Right renal cortex interstitium (tissue), 3 donors: Measurements from ENCODE around the gene IL21. TPM values are rescaled to one million over a fixed set of nuclear protein-coding genes. Genes with fewer than 3 reads are reported as not detected.
"Not testable (repeated sequence)": the region's sequence is repeated elsewhere in the genome, so short reads cannot be mapped to it uniquely, and the experiment has no call there.

ENCODE experiments used
- DNase-seq, 3 donors: peaks; one replicate each; pipeline ENCODE4 v3.0.0-alpha.2; 2013; ENCODE audit warnings: low read depth in 3 of 3, low spot score in 2 of 3
- polyA plus RNA-seq, 3 donors: library from polyadenylated mRNA; unstranded; fragments of 120-200 nt; gene quantifications; one replicate each; pipeline ENCODE4 v1.2.1, GENCODE V29; 2013; ENCODE audit not compliant: insufficient read length in 3 of 3

The IL21 gene
- not detected for polyA plus RNA-seq

DNA sequence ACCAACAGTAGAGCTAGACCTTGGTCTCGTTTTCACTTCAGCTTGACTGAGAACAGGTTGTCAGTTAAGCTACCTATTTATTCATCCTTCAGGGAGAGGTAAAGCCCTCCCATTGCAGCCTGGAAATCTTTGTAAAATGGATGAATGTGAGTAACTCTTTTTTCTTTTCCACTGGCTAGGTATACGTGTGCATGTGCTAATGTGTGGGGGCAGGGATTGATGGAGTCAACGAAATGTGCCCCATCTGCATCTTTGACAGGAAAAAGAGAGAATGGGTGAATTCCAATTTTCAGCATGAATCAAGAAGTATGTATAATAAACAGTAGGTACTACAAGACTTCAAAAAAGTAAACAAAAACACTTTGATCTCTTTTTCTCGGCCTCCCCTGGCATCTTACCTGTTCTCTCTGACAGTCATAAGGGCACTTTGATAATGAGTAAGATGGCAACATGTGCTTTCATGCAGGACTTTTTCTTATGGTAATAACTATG, at the start of gene IL21:
Gene IL21 (minus strand): TSS at position 51 of the 492 bp plus-strand sequence. CDS start 55 bp downstream, outside the sequence.
- DNase-seq: no peak

GRCh38 chr4:122669911-122670738, 49.3 kb upstream of the IL21 start:
- no peak for DNase-seq

- DNase-seq: no peak
Observed at GRCh38 chr4:122668241-122668640, 47.4 kb upstream of the IL21 start.

DNA sequence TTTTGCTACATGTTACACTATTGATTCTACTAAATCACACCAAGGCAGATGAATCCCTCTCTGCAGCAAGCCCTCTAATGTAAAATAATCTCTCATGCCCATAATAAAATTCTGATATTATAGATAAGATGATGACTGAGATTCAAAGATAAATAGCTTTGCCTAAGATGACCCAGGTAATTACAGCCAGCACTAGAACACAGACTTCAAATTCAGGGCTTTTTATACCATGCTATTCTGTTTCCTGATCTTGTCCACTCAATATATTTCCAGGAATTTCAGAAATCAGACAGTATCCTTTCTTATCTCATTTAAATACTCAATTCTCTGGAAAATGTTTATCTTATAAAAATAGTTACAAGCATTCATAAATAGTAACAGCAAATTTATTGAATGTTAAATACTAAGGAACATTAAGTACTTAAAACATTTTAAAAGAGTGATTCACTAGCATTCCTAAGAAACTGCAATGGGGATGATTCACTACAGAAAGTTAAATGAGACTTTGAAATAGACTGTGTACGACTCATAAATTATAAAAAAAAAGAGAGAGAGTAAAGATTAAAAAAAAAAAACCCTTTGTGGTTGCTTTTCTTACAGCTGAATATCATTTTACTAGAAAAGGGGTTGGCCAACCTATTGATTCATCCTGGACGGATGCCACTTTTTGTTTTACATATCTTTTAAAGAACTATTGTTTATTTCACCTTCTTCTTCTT, 45.8 kb upstream of the IL21 start:
- DNase-seq: no peak

GRCh38 chr4:122665161-122665929, 44.5 kb upstream of the IL21 start:
- DNase-seq: no peak

DNA sequence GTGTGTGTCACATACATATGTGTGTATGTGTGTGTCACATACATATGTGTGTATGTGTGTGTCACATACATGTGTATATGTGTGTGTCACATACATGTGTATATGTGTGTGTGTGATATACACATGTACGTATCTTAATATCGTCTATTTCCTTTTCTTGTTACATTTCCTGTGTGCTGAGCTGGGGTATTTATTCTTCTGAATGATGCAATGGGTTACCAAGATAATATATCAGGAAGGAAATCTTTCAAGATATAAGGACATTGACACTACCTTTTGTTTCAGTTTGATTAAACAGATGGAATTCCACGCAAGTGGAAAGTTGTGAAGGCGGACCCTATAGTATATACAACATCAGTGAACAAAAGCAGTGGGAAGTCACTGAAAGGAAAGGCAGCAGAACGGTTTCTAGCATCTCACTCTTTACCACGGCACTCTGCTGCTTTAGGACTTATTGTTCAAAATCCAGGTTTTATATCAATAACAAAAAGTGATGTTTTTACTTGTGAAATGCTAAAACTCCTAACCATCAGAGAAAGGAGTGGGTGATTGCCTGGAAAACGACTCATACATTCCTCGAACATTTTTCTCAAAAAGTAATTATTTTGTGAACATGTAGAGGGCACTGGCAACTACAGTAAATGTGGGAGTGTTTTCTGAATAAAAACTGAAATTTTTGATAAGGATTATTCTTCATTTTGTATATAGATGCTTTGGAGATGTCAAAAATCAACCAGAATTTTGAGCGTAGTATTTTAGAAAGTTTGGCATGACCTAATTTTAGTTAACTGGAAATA, 43.1 kb upstream of the IL21 start:
- DNase-seq: no peak

GRCh38 chr4:122663291-122663690, 42.4 kb upstream of the IL21 start:
- no peak for DNase-seq

DNA sequence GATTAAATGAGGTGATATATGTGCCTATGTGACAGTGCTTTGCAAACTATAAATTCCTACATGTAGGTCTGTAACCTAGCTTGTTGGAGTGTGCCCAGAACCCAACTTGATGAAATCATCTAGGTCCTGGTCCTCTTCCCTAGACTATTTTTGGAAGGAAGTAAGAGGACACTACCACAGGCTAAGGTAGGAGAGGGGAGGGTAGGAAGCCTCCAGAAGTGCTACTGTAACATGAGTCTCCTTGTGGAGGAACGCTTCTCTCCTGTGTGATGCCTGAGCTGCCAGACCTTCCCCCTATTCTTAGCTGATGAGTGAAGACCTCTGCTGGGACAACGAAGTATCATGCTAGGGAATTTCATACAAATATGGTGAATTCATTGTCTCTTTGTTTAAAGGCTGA, 41.8 kb upstream of the IL21 start:
- DNase-seq: no peak

GRCh38 chr4:122661176-122662160, 40.6 kb upstream of the IL21 start:
- DNase-seq: no peak

DNA sequence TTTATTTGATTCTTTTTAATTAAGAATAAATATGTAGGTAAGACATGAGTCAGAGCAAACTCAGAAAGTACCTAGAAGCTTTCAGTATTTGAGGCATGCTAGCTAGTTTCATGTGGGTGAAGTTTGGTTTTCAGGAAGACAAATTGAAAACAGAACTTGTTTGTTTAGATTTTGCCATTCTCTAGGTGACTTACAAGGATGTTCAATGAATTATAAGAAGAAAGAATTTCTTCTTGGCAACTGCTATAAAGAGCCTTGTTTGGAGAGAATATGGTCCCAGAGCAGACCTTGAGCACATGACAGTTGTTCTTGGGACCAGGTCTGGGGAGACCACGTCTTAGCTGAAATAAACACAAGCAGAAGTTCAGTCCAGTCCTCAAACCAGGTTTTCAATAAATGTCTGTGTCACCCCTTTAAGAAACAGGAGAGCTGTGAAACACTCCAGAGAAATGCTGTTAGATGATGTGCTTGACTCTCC, 38.0 kb upstream of the IL21 start:
- no peak for DNase-seq

GRCh38 chr4:122658377-122658776, 37.5 kb upstream of the IL21 start:
- no peak for DNase-seq

- DNase-seq: no peak
Observed at GRCh38 chr4:122657553-122657952, 36.7 kb upstream of the IL21 start.

GRCh38 chr4:122656583-122656982, 35.7 kb upstream of the IL21 start:
- not testable (repeated sequence) for DNase-seq

GRCh38 chr4:122652379-122652778, 31.5 kb upstream of the IL21 start:
- no peak for DNase-seq

DNA sequence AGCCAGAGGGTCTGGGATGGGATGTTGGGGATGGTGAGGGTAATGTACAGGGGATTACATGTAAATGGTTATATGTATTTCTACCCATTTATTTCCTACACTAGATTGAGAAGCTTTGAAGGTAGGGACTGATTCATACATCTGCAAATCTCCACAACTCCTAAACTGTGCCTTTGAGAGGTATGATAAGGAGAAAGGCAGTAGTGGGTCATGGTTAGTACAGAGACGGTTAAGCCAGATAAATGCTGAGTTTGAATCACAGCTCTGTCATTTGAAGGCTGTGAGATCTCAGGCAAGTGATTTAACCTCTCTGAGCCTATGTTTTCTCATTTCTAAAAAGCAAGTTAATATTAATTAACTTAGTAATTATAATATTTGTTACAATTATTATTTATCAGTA, 29.3 kb upstream of the IL21 start:
- no peak for DNase-seq

DNA sequence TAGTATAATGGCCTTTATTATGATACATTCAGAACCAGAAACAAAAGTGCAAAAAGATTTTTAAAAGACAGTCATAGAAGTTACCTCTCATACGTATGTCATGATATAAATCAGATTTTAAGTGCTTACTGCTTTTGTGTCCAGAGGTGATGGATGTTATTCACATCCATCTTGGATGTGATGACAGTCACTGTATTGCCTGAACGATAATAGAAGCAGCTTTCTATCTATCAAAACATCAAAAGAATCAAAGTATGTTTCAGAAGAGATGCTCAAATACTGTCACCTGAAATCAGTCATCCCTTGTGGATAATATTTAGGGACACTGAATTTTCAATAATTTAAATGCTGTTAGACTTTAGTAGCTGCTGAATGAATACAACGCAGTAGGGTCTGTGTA, 26.8 kb upstream of the IL21 start:
- no peak for DNase-seq

- no peak for DNase-seq
Observed at GRCh38 chr4:122643257-122643656, 22.4 kb upstream of the IL21 start.

DNA sequence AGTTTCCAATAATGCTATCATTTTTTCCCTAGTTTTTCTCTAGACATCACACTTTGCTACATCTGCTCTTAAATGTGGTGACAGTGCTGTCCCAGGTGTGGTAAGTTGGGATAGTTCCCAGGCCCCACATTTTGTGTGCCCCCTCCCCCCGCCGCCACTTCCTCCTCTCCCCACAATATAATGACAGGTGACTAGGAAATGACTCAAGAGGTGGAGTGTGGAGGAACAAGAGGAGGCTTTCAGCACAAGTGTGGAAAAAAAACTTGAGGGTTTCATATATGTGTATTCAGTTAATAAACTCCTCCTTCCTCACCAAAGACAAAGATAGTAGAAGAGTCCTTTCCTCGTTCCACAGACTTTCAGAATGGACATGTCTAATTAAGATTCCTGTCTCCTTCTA, 18.3 kb upstream of the IL21 start:
- DNase-seq: no peak

DNA sequence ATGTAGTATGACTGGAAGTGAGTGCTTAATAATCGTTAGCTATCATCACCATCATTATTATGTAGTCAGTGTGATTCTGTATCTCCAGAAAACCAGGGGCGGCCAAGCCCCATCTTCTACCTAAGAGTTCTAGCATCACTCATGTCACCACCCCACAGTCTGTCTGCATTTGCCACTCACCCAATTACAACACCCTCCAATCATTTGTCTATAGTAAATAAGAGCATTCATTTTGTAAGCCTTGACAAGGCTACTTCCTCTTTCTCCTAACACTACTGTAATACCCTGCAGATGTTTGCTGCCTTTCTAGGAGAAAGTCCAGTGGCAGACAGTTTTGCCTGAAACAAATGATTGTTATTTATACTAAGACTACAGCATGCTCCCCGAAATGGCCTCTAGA, 15.8 kb upstream of the IL21 start:
- DNase-seq: no peak
